ENCODE results near the gene TSGA10IP. TPM values are rescaled to one million over a fixed set of nuclear protein-coding genes. Genes with fewer than 3 reads are reported as not detected.

The TSGA10IP gene
- total and polyA plus RNA-seq, 2 donors (not counting 1 experiment from before 2014, with no cell fraction given): not detected

DNA sequence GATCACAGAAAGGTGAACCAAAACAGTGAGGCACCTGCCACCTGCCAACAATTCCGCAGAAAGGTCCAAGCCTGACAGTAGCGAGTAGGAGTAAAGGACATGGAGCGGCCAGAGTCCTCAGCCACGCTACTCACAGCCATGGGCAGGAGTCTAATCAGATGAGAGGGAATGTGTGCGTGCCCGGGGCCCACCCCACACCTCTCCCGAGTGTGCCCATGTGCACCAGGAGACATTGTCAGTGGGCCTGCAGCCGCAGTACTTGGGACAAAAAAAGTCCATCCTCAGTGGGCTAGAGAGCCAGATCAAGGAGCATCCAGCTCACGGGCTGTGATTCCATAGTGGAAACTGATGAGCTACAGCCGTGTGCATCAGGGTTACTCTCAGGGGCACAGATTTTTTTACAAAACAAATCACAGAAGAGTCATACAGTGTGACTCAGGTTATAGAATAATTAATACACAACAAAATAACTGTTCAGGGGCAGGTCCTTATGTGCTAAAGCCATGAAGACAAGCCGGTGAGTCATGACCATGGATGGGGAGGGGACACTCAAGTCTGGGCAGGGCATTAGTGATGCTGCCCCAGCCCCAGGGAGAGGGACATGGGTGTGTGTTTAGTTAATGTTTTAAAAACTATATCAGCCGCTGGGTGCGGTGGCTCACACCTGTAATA, 28.3 kb downstream of the TSGA10IP start:
- 96% methylated on average over 10 of the region's 13 CpGs for WGBS (ENCODE audit: insufficient coverage)
- no peak for DNase-seq
- H3K9me3 ChIP-seq (ENCODE audit: control extremely low read depth in 1 of 3, control insufficient read depth in 2 of 3, insufficient read depth in 1 of 3, low read length in 2 of 3): no peaks in the 10 kb centered on the region
- no peak for ATAC-seq (ENCODE audit: low read depth)
- peaks cover 12% of the 10 kb centered on the region for H4K20me1 ChIP-seq (ENCODE audit: control insufficient read depth, insufficient read depth, low read length, poor library complexity, severe bottlenecking)
- CTCF ChIA-PET: interaction anchor here (1.3 kb wide), 1 partner anchor 17 kb away, joined by 8 read pairs; no protein-coding TSS in a partner anchor
- no peak overlapping the region for H3K9ac ChIP-seq (ENCODE audit: low read length)
- no peak for TF ChIP-seq EZH2 (IDR thresholded peaks at IDR 0.05; ENCODE audit: borderline replicate concordance, insufficient read depth, low read depth, low read length, poor library complexity, severe bottlenecking)
- TF ChIP-seq, protein P1, sequence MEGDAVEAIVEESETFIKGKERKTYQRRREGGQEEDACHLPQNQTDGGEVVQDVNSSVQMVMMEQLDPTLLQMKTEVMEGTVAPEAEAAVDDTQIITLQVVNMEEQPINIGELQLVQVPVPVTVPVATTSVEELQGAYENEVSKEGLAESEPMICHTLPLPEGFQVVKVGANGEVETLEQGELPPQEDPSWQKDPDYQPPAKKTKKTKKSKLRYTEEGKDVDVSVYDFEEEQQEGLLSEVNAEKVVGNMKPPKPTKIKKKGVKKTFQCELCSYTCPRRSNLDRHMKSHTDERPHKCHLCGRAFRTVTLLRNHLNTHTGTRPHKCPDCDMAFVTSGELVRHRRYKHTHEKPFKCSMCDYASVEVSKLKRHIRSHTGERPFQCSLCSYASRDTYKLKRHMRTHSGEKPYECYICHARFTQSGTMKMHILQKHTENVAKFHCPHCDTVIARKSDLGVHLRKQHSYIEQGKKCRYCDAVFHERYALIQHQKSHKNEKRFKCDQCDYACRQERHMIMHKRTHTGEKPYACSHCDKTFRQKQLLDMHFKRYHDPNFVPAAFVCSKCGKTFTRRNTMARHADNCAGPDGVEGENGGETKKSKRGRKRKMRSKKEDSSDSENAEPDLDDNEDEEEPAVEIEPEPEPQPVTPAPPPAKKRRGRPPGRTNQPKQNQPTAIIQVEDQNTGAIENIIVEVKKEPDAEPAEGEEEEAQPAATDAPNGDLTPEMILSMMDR (IDR thresholded peaks at IDR 0.05): no peak
- H3K9me3 Mint-ChIP-seq (ENCODE audit: insufficient read depth): no peaks in the 10 kb centered on the region
- no peaks in the 10 kb centered on the region for H3K4me1 Mint-ChIP-seq
- H3K27ac ChIP-seq (ENCODE audit: low read length in 2 of 2): no peak overlapping the region
- H3K27ac Mint-ChIP-seq: no peak overlapping the region
- peaks cover 2 to 51% of the 10 kb centered on the region in 2 experiments for H3K36me3 ChIP-seq (replicated peaks in 1 of 2; ENCODE audit: control extremely low read depth in 1 of 2, control insufficient read depth in 1 of 2, extremely low read depth in 1 of 2, insufficient read depth in 2 of 2, low read length in 1 of 2)
- no peak overlapping the region for H2AFZ ChIP-seq (ENCODE audit: insufficient read depth, low read depth, low read length, poor library complexity, severe bottlenecking)
- H3K27me3 ChIP-seq (replicated peaks in 1 of 4; ENCODE audit: control extremely low read depth in 1 of 4, control insufficient read depth in 3 of 4, insufficient read depth in 4 of 4, low read length in 3 of 4): no peaks in the 10 kb centered on the region
- POLR2A ChIA-PET: interaction anchor here (0.7 kb wide), 1 partner anchor 617 kb away, joined by 5 read pairs; no protein-coding TSS in a partner anchor
- no peaks in the 10 kb centered on the region for H3K4me1 ChIP-seq (ENCODE audit: control insufficient read depth in 2 of 2, insufficient read depth in 2 of 2, low read length in 2 of 2)
- no peak overlapping the region for H3K4me3 Mint-ChIP-seq
- no peak overlapping the region for H3K4me3 ChIP-seq (ENCODE audit: control extremely low read depth in 1 of 5, extremely low read depth in 1 of 5, insufficient read depth in 1 of 5, low read depth in 2 of 5, low read length in 4 of 5)
- H3K27me3 Mint-ChIP-seq: no peaks in the 10 kb centered on the region
- no peaks in the 10 kb centered on the region for H3K79me2 ChIP-seq (ENCODE audit: control insufficient read depth, insufficient read depth, low read length)
- intact Hi-C loops (cut with micrococcal nuclease): no loop called here
- H3K4me2 ChIP-seq (replicated peaks; ENCODE audit: low read depth, low read length, poor library complexity, severe bottlenecking): no peak overlapping the region

- POLR2A ChIA-PET: no interaction called here
Observed at GRCh38 chr11:65975771-65976170, 30.5 kb downstream of the TSGA10IP start.

More at GRCh38 chr11:65975771-65976170, 30.5 kb downstream of the TSGA10IP start:
- Mint-ChIP-seq H3K9me3 (ENCODE audit: insufficient read depth) (no peaks in the 10 kb centered on the region), H3K4me3 (no peak overlapping the region), H3K4me1 (no peaks in the 10 kb centered on the region), H3K27me3 (no peaks in the 10 kb centered on the region), H3K27ac (no peak overlapping the region)
- H4K20me1 ChIP-seq (ENCODE audit: control insufficient read depth, insufficient read depth, low read length, poor library complexity, severe bottlenecking): no peaks in the 10 kb centered on the region
- no peak overlapping the region for H3K4me2 ChIP-seq (replicated peaks; ENCODE audit: low read depth, low read length, poor library complexity, severe bottlenecking)
- no peak overlapping the region for H3K9ac ChIP-seq (ENCODE audit: low read length)
- intact Hi-C loops (cut with micrococcal nuclease): no loop called here
- no peaks in the 10 kb centered on the region for H3K9me3 ChIP-seq (ENCODE audit: control extremely low read depth in 1 of 3, control insufficient read depth in 2 of 3, insufficient read depth in 1 of 3, low read length in 2 of 3)
- no peak overlapping the region for H3K27ac ChIP-seq (ENCODE audit: low read length in 2 of 2)
- no peak overlapping the region for H3K4me3 ChIP-seq (ENCODE audit: control extremely low read depth in 1 of 5, extremely low read depth in 1 of 5, insufficient read depth in 1 of 5, low read depth in 2 of 5, low read length in 4 of 5)
- no peaks in the 10 kb centered on the region for H3K27me3 ChIP-seq (replicated peaks in 1 of 4; ENCODE audit: control extremely low read depth in 1 of 4, control insufficient read depth in 3 of 4, insufficient read depth in 4 of 4, low read length in 3 of 4)
- TF ChIP-seq, protein P1 (IDR thresholded peaks at IDR 0.05): no peak
- no peak for TF ChIP-seq EZH2 (IDR thresholded peaks at IDR 0.05; ENCODE audit: borderline replicate concordance, insufficient read depth, low read depth, low read length, poor library complexity, severe bottlenecking)
- no peaks in the 10 kb centered on the region for H3K4me1 ChIP-seq (ENCODE audit: control insufficient read depth in 2 of 2, insufficient read depth in 2 of 2, low read length in 2 of 2)
- 97% methylated on average over 9 of the region's 9 CpGs for WGBS (ENCODE audit: insufficient coverage)
- no peak overlapping the region for H2AFZ ChIP-seq (ENCODE audit: insufficient read depth, low read depth, low read length, poor library complexity, severe bottlenecking)
- H3K36me3 ChIP-seq (replicated peaks in 1 of 2; ENCODE audit: control extremely low read depth in 1 of 2, control insufficient read depth in 1 of 2, extremely low read depth in 1 of 2, insufficient read depth in 2 of 2, low read length in 1 of 2): peaks cover 2 to 42% of the 10 kb centered on the region in 2 experiments
- ATAC-seq (ENCODE audit: low read depth) (no peak), DNase-seq (no peak)
- CTCF ChIA-PET: interaction anchor here (0.7 kb wide), 2 partner anchors 46 to 746 kb away, joined by 3 to 6 read pairs; no protein-coding TSS in a partner anchor
- no peaks in the 10 kb centered on the region for H3K79me2 ChIP-seq (ENCODE audit: control insufficient read depth, insufficient read depth, low read length)

All from B cell (primary cell).